ENCODE data around the gene MAP4K2. TPM values are rescaled to one million over a fixed set of nuclear protein-coding genes. Genes with fewer than 3 reads are reported as not detected.

MAP4K2 gene
- total and polyA plus RNA-seq, 2 of the 13 experiments (the other 11 are each of a cell fraction or from before 2014, with no cell fraction given): 8.3 to 17.6 TPM

- WGBS (ENCODE audit: low lambda C conversion rate): 84% methylated on average over 19 of the region's 25 CpGs
- intact Hi-C loops (cut with micrococcal nuclease; ENCODE audit: unreplicated experiment): no loop called here
- ATAC-seq: no peak
- no peaks in the 10 kb centered on the region for H3K9me3 ChIP-seq (ENCODE audit: low read length)
- BruUV-seq (replicated peaks): no TSS peak
- no peaks in the 10 kb centered on the region for H4K20me1 ChIP-seq (ENCODE audit: insufficient read depth, low read length)
- no peak overlapping the region for H3K9ac ChIP-seq (ENCODE audit: insufficient read depth, low read depth, low read length)
- DNase-seq (ENCODE audit: low spot score): no peak
- H3K36me3 ChIP-seq (replicated peaks in 1 of 2; ENCODE audit: control insufficient read depth in 1 of 2, insufficient read depth in 2 of 2, low read length in 2 of 2): no peaks in the 10 kb centered on the region
- TF ChIP-seq, protein P1, sequence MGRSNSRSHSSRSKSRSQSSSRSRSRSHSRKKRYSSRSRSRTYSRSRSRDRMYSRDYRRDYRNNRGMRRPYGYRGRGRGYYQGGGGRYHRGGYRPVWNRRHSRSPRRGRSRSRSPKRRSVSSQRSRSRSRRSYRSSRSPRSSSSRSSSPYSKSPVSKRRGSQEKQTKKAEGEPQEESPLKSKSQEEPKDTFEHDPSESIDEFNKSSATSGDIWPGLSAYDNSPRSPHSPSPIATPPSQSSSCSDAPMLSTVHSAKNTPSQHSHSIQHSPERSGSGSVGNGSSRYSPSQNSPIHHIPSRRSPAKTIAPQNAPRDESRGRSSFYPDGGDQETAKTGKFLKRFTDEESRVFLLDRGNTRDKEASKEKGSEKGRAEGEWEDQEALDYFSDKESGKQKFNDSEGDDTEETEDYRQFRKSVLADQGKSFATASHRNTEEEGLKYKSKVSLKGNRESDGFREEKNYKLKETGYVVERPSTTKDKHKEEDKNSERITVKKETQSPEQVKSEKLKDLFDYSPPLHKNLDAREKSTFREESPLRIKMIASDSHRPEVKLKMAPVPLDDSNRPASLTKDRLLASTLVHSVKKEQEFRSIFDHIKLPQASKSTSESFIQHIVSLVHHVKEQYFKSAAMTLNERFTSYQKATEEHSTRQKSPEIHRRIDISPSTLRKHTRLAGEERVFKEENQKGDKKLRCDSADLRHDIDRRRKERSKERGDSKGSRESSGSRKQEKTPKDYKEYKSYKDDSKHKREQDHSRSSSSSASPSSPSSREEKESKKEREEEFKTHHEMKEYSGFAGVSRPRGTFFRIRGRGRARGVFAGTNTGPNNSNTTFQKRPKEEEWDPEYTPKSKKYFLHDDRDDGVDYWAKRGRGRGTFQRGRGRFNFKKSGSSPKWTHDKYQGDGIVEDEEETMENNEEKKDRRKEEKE (IDR thresholded peaks at IDR 0.05): no peak
- TF ChIP-seq, protein P2, sequence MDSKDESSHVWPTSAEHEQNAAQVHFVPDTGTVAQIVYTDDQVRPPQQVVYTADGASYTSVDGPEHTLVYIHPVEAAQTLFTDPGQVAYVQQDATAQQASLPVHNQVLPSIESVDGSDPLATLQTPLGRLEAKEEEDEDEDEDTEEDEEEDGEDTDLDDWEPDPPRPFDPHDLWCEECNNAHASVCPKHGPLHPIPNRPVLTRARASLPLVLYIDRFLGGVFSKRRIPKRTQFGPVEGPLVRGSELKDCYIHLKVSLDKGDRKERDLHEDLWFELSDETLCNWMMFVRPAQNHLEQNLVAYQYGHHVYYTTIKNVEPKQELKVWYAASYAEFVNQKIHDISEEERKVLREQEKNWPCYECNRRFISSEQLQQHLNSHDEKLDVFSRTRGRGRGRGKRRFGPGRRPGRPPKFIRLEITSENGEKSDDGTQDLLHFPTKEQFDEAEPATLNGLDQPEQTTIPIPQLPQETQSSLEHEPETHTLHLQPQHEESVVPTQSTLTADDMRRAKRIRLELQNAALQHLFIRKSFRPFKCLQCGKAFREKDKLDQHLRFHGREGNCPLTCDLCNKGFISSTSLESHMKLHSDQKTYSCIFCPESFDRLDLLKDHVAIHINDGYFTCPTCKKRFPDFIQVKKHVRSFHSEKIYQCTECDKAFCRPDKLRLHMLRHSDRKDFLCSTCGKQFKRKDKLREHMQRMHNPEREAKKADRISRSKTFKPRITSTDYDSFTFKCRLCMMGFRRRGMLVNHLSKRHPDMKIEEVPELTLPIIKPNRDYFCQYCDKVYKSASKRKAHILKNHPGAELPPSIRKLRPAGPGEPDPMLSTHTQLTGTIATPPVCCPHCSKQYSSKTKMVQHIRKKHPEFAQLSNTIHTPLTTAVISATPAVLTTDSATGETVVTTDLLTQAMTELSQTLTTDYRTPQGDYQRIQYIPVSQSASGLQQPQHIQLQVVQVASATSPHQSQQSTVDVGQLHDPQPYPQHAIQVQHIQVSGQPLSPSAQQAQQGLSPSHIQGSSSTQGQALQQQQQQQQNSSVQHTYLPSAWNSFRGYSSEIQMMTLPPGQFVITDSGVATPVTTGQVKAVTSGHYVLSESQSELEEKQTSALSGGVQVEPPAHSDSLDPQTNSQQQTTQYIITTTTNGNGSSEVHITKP (CRISPR knock-in tag; IDR thresholded peaks at IDR 0.05; ENCODE audit: low read depth): no peak
- TF ChIP-seq GZF1 (CRISPR knock-in tag; IDR thresholded peaks at IDR 0.05) (no peak), ZNF121 (CRISPR knock-in tag; IDR thresholded peaks at IDR 0.05) (no peak)
- no peak for FAIRE-seq
- POLR2A ChIA-PET: no interaction called here
- no peaks in the 10 kb centered on the region for H3K79me2 ChIP-seq (ENCODE audit: insufficient read depth, low read length)
- H3K4me1 ChIP-seq (ENCODE audit: insufficient read depth, low read length): 0 out of 2 replicates have a peak, but pooled peaks cover 6% of the 10 kb centered on the region
- no peak overlapping the region for H3K4me3 ChIP-seq (replicated peaks in 1 of 3; ENCODE audit: insufficient read depth in 1 of 3, low read depth in 2 of 3, low read length in 3 of 3)
- H2AFZ ChIP-seq (ENCODE audit: low read length): no peak overlapping the region
- H3K27me3 ChIP-seq (ENCODE audit: control insufficient read depth in 1 of 2, insufficient read depth in 2 of 2, low read length in 2 of 2): no peaks in the 10 kb centered on the region
- no peak overlapping the region for H3K27ac ChIP-seq (ENCODE audit: extremely low read length, insufficient read depth, low read length)
- in situ Hi-C loops (cut with HindIII; ENCODE audit: extremely low pct_ligation_motif_present, low pct_unique_long_range_greater_than_20kb): no loop called here
- CTCF ChIA-PET (ENCODE audit: low intra/inter-chr PET ratio, low total read pairs): no interaction called here
- H3K4me2 ChIP-seq (ENCODE audit: low read depth, low read length): no peak overlapping the region
Measured at GRCh38 chr11:64790205-64791095, 12.6 kb downstream of the MAP4K2 start.
